GM21737 (cell line): ENCODE results near the gene NADSYN1.

Experiments used
- ATAC-seq: cut with Tn5 transposase; IDR thresholded peaks from one replicate; pipeline ENCODE4 v1.9.1; 2021; ENCODE audit warnings: mild to moderate bottlenecking, moderate library complexity; ENCODE audit not compliant: unreplicated experiment

NADSYN1 gene

DNA sequence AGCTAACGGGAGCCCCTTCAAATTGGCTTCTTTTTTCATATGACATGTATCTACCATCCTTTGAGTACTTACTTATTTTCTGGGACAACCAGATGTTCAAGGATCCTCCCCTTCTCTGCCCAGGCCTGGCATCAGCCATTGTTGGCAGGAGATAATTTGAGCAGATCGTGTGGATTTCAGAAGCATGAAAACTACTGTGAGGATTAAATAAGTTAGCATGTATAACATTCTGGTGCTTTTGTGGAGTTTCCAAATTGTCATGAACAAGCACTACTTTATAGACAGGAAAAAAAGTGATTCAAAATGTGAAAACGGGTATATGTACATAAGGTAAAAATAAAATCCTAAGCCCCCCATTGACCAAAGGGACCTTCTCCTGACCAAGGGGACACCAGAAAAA is 2.1 kb upstream of the NADSYN1 start:
- ATAC-seq, result no peak

DNA sequence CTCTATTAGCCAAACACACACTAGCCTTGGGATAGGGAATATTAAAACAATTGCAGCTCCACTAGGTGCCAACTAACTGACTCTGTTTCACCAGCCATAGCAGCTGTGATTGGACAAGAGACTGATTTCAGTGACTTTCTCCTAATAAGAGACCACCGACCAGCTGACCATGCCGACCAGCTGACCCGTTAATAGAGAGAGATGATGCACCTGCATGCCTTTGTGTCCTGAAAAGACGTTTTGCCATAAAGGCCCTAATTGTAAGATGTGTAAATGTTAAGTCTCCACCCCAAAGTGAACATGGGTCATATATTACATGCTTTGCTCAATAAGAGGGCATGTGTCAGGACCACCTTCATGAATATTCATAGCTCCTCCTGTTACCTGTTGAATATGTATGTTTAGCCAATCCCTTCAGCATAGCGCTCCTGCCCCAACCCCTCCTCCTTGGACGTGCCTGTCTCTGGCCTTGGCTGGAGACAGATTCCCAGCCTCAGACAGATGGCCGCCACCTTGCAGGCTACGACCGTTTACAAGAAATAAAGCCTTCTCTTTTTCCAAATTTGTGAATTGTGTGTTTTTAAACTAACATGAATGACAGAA is 1.3 kb upstream of the NADSYN1 start:
- ATAC-seq, result no peak

DNA sequence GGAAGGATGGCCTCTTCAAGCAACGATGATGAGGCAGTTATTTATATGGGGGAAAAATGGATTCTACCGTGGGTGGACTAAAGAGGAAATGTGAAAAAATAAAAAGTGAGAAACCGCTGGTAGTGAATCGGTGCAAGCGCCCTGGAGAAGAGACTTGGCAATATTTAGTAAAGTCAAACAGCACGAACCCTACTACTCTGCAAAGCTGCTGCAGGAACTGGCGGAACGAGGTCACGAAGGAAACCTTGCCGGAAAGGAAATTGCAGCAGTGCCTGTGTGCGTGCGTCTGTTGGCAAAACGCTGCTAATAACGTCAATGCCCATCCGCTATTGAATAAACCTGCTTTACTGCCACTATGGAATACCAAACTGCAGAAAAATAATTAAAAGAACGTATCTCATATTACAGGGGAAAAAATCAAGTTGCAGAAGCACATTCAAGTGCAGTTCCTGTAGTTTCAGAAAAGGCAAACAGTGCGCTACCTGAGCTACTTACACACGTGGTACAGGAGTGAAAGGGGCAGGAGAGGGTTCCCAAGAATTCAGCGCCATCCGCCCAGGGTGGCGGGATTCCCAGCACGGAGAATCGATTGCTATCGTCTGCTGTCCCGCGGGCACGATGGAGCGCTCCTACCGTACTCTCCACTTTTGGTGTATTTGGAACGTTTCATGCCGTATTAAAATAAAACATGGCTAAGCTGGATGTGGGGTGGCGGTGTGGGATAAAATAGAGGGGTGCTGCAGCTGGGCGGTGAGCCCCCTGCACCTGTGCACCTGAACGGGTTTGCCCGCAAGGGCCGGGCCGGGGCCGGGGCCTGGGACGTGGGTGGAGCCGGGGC is 585 bp upstream of the NADSYN1 start:
- ATAC-seq, result no peak

DNA sequence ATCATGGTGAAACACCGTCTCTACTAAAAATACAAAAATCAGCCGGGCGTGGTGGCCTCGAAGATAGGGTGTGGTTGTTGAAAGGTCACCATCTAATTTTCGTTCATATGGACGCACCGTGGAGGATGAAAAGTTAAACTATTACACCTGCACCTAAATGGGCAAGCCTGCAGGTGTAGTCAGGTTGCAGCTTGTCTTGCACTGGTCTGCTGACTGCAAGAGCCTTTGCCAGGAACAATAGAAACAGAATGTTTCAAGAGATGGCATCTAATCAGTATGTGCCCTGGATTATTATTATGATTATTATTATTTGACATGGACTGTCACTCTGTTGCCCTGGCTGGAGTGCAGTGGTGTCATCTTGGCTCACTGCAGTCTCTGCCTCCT is 908 bp downstream of the NADSYN1 start:
- ATAC-seq, result no peak

DNA sequence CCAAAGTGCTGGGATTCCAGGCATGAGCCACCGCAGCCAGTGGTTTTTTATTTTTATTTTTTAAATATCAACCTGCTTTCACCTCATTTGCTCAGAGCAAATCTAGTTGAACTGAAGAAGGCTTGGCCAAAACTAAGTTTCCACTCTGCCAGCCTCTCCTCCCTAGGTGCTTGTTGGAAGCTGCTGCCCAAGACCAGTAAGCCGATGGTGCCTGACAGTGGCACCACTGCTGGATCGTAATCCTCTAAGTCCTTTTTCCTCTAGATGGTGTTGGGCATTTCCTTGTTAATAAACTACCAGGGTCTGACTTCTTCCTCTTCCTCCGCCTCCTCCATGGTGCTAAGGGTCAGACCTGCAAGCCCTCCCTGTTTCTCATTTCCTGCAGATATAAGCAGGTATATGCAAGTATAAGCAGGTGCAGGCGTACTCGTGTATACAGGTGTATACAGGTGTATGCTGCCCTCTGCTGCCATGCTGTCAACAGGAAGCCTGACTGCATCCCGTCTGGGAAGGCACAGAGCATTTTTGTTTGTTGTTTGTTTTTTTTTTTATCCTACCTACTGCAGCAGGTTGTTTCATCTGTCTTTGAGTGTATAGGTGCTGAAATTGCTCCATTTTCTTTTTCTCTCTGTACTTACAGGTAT is 1.6 kb downstream of the NADSYN1 start:
- no peak for ATAC-seq

DNA sequence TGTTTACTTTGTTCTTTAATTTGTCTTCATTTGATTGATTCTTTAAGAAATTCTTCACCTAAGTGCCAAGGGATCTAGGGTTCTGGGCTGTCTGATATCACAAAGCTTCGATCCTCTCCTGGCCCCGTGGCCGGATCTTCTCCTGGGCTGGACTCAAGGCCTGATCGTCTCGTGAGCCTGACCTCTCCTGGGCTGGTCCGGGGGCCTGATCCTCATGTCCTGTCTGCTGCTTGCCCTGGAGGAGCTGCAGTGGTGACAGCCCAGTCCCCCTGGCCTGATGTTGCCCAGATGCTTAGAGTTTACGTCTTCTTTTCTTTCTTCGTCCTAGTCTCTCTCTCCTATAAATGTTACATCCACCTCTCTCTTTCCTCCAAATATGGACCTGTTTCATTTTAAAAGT is 3.3 kb downstream of the NADSYN1 start:
- no peak for ATAC-seq

DNA sequence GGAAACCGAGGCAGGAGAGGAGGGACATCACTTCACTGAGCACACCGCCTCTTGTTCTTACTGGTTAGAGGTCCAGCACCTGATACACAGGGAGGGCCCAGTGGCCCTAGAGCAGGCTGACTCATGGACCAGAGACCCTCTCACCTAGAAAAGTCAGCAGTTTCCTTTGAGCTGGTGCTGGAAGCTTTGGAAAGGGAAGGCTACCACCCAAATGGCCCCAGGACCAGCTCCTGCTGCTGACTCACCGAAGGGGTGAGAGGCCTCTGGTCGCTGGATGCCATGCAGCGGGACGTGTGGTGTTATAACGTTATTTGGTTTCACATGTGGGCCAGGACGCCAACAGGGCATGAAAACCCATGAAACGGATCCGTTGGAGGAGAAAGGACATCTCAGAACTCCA is 3.8 kb downstream of the NADSYN1 start:
- ATAC-seq, result no peak

DNA sequence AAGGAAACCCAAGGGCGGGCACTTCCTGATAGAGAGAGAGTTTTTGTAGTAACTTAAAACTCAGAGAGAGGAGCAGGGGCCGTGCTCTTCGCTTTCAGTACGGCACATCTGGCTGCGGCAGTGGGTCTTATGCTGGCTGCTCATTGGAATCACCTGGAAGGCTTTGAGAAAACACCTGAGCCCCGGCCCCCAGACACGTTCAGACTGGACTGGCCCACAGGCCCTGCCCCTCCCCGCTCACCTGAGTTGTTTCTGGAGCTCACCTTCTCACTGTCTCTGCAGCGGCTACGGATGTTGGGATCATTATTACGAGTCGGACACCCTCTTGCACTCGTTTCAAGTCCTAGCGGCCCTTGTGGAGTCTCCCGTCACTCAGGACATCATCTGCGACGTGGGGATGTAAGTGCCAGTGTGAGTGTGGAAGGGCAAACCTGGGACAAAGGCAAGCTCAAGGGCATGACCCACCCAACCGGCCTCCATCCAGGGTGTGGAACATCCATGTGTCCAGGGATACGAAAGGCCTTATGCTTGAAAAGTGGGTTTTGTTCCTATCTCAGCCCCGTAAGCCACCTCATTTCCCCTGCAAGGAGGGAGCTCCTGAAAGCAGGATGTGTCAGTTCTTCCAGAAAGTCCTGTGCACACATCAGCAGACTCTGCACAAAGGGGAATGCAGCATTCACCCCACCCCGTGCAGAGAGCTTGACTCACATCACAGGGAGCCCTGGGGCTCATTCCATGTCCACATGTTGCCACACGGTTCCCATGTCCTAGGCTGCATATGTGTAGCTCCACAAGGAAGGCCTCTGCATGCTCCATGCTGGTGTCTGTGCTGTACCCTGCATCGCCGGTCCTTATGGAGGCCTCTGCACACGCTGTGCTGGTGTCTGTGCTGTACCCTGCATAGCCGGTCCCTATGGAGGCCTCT is 5.4 kb downstream of the NADSYN1 start:
- no peak for ATAC-seq

DNA sequence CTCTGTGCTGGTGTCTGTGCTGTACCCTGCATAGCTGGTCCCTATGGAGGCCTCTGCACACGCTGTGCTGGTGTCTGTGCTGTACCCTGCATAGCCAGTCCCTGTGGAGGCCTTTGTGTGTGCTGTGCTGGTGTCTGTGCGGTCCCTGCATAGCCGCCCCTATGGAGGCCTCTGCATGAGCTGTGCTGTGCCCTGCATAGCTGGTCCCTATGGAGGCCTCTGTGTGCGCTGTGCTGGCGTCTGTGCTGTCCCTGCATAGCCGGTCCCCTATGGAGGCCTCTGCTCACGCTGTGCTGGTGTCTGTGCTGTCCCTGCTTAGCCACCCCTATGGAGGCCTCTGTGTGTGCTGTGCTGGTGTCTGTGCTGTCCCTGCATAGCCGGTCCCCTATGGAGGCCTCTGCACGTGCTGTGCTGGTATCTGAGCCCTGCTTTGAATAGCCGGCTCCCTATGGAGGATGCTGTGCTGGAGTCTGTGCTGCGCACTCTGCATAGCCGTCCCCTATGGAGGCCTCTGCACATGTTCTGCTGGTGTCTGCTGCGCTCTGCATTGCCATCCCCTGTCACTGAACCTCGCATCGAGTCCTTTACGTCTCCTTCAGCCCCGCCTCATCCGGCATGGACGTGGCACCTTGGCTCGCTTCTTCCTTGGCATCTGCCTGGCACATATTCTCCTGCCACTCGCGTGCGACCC is 6.2 kb downstream of the NADSYN1 start:
- ATAC-seq, result no peak

DNA sequence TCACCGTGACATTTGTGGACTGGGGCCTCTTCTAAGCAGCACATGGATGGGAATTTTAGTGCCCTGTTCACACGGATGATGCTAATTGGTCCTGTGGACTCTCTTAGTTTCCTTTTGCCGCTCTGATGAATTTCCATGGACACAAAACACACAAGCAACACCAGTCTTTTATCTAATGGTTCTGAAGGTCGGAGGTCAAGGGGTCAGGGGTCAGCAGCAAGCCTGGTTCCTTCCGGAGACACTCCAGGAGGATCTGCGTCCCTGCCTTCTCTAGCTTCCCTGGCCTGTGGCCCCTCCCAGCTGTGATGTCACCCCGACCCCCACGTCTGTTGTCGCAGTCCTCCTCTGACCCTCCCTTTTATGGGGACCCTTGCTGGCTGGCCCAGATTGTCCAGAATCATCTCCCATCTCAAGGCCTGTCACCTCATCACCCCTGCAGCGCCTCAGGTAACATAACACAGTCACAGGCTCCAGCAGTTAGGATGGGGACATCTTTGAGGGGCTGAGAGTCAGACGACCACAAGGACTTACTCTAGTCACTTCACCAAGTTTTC is 6.8 kb downstream of the NADSYN1 start:
- no peak for ATAC-seq

DNA sequence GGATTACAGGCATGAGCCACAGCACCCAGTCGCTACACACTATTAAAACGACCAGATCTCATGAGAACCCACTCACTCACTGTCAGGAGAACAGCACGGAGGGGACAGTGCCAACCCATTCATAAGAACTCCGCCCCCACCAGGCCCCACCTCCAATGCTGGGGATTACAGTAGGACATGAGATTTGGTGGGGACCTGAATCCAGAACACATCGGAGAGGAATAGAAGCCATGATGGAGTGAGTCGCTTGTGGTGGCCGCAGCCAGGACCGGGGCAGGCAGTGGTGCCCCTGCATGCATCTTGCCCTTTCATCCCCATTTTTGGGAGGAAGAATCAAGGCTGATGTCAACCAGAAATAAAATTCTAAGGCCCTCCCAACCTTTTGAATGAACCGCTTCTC is 8.7 kb downstream of the NADSYN1 start:
- no peak for ATAC-seq

DNA sequence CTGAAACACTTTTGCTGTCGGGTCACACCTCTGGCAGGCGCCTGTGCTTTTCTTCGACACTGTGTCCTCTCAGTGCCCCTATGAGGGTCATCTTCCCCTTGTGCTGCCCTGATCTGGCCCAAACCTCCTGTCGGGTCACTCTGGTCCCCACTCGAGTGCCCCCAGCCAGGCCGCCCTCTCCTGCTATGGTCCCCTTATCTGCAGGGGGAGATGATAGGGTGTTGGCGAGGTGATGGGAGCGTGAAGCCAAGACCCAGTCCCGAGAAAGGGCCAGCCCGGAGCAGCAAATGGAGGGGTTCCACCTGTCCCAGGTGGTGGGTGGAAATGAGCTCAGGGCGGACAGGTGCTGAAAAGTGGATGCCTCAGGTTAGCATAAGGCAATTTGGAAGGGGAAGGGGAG is 9.7 kb downstream of the NADSYN1 start:
- no peak for ATAC-seq

DNA sequence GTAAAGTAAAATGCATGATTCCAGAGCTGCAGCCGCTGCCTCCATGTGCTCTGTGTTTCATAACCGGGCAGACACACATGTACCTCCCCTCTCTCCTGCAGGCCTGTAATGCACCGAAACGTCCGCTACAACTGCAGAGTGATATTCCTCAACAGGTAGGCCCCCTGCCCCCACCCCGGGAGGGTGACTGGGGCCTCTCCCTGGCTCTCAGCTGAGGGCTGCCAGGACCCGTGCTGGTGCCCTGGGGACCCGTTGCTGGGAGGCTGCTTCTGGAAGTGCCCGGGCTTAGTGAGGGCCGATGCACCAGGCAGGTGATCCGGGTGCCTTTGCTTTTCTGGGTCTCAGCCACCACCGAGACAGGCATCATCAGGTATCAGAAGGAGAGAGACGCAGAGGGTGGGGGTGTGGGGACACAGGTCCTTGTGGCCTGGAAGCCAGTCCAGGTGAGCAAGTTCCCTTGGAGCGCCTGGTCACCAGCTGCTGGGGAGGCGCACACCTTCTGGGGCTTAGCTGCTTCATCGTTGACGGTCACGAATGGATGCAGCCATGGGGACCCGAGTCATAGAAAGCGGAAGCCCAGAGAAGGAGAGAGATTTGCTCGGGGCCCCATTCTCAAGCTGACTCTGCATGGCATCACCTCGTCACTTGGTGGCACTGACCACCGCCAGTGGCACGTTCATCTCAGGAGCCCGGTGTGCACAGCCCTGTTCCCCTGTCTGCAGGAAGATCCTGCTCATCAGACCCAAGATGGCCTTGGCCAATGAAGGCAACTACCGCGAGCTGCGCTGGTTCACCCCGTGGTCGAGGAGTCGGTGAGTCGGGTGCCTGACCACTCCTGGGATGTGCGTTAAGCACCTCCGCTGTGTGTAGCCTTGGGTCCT is 10.6 kb downstream of the NADSYN1 start:
- no peak for ATAC-seq

DNA sequence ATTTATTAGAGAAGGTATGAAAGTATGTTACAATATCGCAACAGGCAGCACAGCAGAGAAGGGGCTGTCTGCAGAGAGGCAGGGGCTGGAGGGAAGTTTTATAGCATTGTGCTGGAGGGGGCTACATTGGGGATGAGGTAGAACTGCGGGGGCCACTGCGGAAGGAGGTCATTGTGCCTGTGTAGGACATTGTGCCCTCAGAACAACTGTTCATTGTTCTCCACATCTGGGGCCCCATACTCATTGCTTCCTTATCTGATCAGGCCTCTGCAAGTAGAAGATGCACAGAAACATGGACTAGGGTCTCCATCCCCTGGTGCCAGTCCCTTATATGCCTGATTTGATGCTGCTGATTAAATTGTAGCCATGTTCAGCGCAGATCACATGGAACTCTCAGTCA is 12.1 kb downstream of the NADSYN1 start:
- no peak for ATAC-seq

DNA sequence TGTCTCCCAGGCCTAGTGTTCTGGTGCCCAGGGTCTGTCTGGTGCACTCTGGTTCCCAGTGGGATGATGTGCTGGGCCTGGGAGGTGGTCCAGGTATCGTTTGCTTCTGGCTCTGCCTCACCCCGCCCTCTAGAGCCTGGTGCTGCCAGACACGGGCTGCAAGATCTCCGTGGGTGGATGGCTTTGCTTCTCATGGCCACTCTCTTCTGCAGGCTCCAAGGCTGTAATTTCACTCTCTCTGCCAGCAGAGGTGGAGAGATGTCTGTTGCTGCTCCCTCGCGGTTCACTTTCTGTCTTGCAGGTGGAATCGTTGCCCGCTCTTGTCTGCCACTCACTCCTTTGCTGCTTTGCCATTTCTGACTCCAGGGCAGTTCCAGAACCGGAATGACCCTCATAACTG is 13.4 kb downstream of the NADSYN1 start:
- no peak for ATAC-seq

DNA sequence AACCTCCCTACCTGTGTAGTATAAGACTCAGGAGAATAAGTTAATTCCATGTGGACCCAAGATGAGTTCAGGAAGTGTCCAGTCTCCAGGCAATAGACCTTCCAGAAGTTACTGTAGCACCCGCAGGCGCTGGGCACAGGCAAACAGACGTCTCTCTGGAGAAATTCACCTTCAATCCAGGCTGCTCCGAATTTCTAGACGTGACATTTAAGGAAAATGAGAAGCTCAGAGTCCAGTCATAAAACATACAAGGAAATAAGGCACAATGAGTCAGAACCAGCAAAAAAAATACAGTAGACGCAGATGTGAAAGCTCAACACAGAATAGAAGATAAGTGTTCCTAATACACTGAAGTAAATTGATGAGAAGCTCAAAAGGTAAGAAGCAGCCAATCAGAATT is 14.2 kb downstream of the NADSYN1 start:
- ATAC-seq, result no peak

DNA sequence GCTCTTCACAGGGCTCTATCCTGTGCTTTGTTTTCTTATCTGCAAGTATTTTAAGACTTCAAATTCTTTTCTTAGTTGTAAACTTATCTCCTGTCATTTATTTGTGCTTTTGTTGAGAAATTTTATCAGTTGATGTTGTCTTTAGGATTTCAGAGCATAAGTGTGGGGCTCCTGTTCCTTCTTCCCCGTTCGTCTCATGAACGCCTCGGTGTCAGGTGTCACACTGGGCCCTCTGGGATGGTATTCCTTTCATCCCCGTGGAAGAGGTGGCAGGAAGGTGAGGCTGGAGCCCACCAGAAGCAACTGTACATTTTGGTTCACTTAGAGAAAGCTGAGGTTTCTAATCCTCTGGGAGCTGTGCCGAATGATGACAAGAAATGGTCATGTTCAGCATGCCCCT is 17.9 kb downstream of the NADSYN1 start:
- ATAC-seq, result no peak

DNA sequence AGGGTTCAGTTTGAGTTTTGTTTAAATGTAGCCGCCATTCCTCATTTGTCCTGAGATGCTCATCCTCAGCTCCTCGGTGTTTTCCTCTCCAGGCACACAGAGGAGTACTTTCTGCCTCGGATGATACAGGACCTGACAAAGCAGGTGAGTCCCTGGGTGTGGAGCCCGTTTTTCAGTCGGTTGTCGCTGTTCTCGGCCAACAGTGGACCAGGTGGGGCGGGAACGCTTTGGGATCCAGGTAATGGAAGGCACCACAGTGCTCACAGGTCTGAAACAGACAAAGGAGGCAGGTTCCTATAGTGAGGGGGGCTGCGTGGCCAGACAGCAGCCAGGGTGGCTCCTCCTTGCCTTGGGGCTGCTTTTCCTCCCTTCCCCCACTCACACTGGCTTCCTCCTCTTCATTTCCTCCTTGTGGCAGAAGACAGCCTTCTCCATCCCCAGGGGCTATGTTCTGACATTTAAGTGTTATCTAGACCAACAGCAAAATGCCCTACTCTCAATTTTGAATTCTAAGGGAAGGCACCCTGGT is 19.4 kb downstream of the NADSYN1 start:
- ATAC-seq, result no peak
